ENCODE measurements around the gene CDC37L1. TPM values are rescaled to one million over a fixed set of nuclear protein-coding genes. Genes with fewer than 3 reads are reported as not detected.
"Not testable (repeated sequence)": the region's sequence is repeated elsewhere in the genome, so short reads cannot be mapped to it uniquely, and the experiment has no call there.

The CDC37L1 gene
- 10 to 100 TPM in 1 of 2 donors, 1 to 10 TPM in 1; 9.3 to 11.0 TPM for total RNA-seq

DNA sequence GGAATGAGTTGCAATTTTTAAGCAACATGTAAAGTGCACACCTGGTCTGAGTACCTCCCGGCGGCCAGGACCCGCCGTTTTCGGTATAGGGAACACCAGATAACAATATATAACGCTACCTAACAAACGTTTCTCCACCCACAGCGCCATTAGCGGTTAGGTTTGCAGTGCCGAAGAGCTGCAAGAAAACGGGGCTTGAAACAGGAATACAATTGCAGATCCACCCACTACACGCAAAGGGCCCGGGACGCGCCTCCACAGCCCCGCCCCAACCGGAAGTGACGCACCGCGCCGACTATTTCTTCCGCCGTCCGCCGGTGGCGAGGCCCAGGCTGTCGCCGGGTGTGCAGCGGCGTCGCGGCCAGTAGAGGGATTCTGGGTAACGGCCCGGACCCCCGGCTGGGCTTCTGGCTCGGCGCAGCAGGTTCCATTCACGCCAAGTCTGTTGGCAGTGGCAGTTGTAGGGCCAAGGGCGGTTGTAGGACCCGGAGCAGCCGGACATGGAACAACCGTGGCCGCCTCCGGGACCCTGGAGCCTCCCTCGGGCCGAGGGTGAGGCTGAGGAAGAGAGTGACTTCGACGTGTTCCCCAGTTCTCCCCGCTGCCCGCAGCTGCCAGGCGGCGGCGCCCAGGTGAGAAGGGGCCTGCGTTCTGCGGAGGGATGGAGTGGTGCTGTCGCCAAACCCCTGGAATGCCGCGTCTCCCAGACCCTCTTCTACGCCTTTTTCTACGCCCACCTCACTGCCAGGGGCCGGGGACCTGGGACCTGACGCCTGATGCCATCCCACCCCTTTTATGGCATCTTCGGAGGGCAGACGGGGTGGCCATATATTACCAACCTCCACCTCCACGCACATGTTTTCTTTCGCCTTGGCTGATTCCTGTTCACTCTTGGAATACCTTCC lies at the start of gene CDC37L1:
CDC37L1 (plus strand) TSS at position 302 of the 905 bp plus-strand sequence; CDS start at position 501, 199 bp downstream.
- peak; percentile 99 to 100 for DNase-seq
- Mint-ChIP-seq H3K27me3 (ENCODE audit: low read depth) (no peaks in the 10 kb centered on the region), H3K27ac (no peak within 1 kb of the TSS), H3K36me3 (ENCODE audit: insufficient read depth in 2 of 2) (peaks cover 0 to 2% of the 10 kb centered on the region in 2 donors), H3K9me3 (no peaks in the 10 kb centered on the region), H3K4me3 (no peak within 1 kb of the TSS), H3K4me1 (ENCODE audit: low read depth) (peaks cover 9% of the 10 kb centered on the region)
- peak; percentile 98 for ATAC-seq (replicated peaks in 1 of 2)

- Mint-ChIP-seq H3K4me1 (ENCODE audit: low read depth) (no peaks in the 10 kb centered on the region), H3K27me3 (ENCODE audit: low read depth) (no peaks in the 10 kb centered on the region), H3K36me3 (ENCODE audit: insufficient read depth in 2 of 2) (no peaks in the 10 kb centered on the region), H3K27ac (no peak overlapping the region), H3K9me3 (no peaks in the 10 kb centered on the region), H3K4me3 (no peak overlapping the region)
- ATAC-seq (replicated peaks in 1 of 2) (no peak), DNase-seq (no peak)
Measured at GRCh38 chr9:4630836-4631235, 48.5 kb upstream of the CDC37L1 start.

DNA sequence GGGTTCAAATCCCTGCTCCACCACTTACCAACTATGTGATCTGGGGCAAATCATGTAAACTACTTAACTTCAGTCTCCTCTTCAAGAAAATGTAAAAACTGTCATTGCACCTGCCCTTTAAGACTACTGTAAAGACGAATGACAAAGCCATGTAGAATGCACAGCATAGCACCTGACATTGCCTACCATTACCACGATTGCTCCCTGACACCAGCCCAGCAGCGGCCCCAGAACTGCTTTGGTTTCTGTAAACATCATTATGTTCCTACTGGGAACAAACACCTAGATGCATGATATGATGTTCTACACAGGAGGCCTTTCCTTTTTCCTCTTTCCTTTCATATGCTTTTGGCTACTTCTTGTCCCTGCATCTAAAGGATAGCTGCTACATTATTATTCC lies 40.4 kb upstream of the CDC37L1 start:
- no peaks in the 10 kb centered on the region for H3K4me1 Mint-ChIP-seq (ENCODE audit: low read depth)
- DNase-seq, result no peak
- no peaks in the 10 kb centered on the region for H3K36me3 Mint-ChIP-seq (ENCODE audit: insufficient read depth in 2 of 2)
- ATAC-seq (replicated peaks in 1 of 2), result no peak
- no peak overlapping the region for H3K4me3 Mint-ChIP-seq
- no peaks in the 10 kb centered on the region for H3K9me3 Mint-ChIP-seq
- H3K27ac Mint-ChIP-seq, result no peak overlapping the region
- no peaks in the 10 kb centered on the region for H3K27me3 Mint-ChIP-seq (ENCODE audit: low read depth)

DNA sequence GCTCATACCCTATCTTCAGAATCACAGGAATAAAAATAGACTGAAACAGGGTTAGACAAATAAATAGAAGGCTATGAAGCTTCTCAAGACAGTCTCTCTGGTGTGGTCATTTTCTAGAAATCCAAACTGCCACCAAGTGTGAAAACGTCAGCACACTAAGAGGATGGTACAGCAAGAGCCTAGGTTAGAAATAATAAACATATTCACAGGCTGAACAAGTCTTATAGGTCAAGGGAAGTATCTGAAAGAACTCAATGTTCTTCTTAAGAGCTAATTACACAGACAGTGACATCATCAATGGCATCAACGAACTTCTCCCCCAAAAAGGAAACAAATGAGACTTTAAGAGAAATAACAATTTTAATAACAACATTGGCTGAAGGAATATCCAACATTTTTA lies 39.9 kb upstream of the CDC37L1 start:
- Mint-ChIP-seq H3K9me3 (no peaks in the 10 kb centered on the region), H3K4me1 (ENCODE audit: low read depth) (no peaks in the 10 kb centered on the region), H3K4me3 (no peak overlapping the region), H3K27me3 (ENCODE audit: low read depth) (no peaks in the 10 kb centered on the region), H3K36me3 (ENCODE audit: insufficient read depth in 2 of 2) (no peaks in the 10 kb centered on the region), H3K27ac (no peak overlapping the region)
- no peak for DNase-seq
- no peak for ATAC-seq (replicated peaks in 1 of 2)

DNA sequence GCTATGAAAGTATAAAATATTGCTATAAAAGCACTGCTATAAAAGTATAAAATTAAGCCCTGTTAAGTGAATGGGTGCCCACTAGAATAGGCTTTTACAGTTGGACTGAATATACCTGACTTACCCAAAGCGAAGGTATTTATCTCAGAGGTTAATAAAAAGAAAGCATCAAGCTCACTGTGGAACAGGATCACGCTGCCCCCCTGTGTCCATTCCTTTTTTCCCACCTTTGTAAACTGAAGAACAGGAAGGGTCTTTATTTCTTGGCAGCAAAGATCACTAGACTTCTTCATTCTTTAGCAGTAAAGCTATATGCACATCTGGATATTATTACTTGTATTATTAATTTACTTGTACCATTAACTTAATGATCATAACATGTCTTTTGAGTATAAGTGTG lies 39.3 kb upstream of the CDC37L1 start:
- H3K27ac Mint-ChIP-seq, result no peak overlapping the region
- ATAC-seq (replicated peaks in 1 of 2) (no peak), DNase-seq (peak; percentile 41 to 45)
- no peaks in the 10 kb centered on the region for H3K27me3 Mint-ChIP-seq (ENCODE audit: low read depth)
- no peaks in the 10 kb centered on the region for H3K4me1 Mint-ChIP-seq (ENCODE audit: low read depth)
- H3K36me3 Mint-ChIP-seq (ENCODE audit: insufficient read depth in 2 of 2), result no peaks in the 10 kb centered on the region
- H3K4me3 Mint-ChIP-seq, result no peak overlapping the region
- no peaks in the 10 kb centered on the region for H3K9me3 Mint-ChIP-seq

DNA sequence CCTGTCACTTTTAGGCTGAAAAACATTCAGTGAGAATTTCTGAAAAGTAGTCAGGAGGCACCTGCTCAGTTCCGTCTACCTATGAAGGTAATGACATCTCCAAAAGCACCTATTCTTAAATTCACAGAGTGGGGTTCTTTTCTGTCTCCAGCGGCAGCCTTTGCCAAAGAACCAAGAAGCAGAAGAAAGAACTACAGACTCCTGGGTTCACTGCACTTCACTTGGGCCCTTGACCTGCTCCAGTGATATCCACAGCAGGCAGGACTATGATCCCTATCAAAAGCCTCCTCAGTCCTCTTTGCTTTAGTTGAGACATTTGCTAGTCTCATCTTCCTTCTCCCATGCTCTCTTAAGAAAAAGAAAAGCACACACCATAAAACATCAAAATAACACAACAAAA lies 37.0 kb upstream of the CDC37L1 start:
- ATAC-seq (replicated peaks in 1 of 2), result no peak
- H3K27ac Mint-ChIP-seq, result no peak overlapping the region

DNA sequence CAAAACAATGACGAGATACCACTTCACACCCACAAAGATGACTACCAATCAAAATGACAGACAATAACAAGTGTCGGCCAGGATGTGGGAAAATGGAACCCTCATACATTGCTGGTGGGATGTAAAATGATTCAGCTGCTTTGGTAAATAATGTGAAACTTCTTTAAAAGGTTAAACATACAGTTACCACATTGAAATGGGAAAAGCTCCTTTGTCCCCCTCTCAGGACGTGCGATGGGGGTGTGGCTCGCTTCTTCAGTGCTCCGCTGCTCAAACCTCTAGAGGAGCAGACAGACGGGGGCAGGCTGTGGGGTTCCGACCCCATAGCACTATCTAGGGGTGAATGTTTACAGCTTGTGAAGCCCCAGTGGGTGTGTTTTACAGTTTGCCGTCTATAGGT lies 25.3 kb upstream of the CDC37L1 start:
- Mint-ChIP-seq H3K27me3 (ENCODE audit: low read depth) (no peaks in the 10 kb centered on the region), H3K27ac (no peak overlapping the region), H3K4me3 (peak overlapping the region in 1 of 2 donors; percentile 22)

More for the DNA sequence above, 37.0 kb upstream of the CDC37L1 start:
- H3K27me3 Mint-ChIP-seq (ENCODE audit: low read depth), result no peaks in the 10 kb centered on the region
- no peak overlapping the region for H3K4me3 Mint-ChIP-seq
- no peak for DNase-seq
- no peaks in the 10 kb centered on the region for H3K4me1 Mint-ChIP-seq (ENCODE audit: low read depth)
- no peaks in the 10 kb centered on the region for H3K9me3 Mint-ChIP-seq
- no peaks in the 10 kb centered on the region for H3K36me3 Mint-ChIP-seq (ENCODE audit: insufficient read depth in 2 of 2)

DNA sequence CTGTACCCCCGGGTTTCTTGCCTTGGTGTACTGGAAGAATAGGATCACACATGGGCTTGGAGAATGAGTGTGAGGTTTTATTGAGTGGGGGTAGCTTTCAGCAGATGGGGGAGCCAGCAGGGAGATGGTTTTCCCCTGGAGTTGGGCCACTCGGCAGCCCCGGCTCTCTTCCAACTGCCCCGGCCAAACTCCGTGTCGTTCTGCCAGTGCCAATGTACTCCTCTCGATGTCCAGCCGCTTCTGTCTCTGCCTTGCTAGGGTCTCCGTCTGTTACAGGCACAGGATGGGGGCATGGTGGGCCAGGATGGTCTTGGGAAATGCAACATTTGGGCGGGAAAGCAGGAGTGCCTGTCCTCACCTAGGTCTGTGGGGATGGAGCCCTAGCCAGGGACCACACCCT lies 24.8 kb upstream of the CDC37L1 start:
- H3K27me3 Mint-ChIP-seq (ENCODE audit: low read depth), result no peaks in the 10 kb centered on the region
- DNase-seq (no peak), ATAC-seq (replicated peaks in 1 of 2) (no peak)
- no peaks in the 10 kb centered on the region for H3K4me1 Mint-ChIP-seq (ENCODE audit: low read depth)
- H3K36me3 Mint-ChIP-seq (ENCODE audit: insufficient read depth in 2 of 2), result no peaks in the 10 kb centered on the region
- H3K9me3 Mint-ChIP-seq, result no peaks in the 10 kb centered on the region
- no peak overlapping the region for H3K4me3 Mint-ChIP-seq
- no peak overlapping the region for H3K27ac Mint-ChIP-seq

More for the DNA sequence above, 25.3 kb upstream of the CDC37L1 start:
- H3K4me1 Mint-ChIP-seq (ENCODE audit: low read depth), result no peaks in the 10 kb centered on the region
- ATAC-seq (replicated peaks in 1 of 2) (peak in 1 of 2 donors; percentile 69), DNase-seq (no peak)
- no peaks in the 10 kb centered on the region for H3K36me3 Mint-ChIP-seq (ENCODE audit: insufficient read depth in 2 of 2)
- H3K9me3 Mint-ChIP-seq, result no peaks in the 10 kb centered on the region

DNA sequence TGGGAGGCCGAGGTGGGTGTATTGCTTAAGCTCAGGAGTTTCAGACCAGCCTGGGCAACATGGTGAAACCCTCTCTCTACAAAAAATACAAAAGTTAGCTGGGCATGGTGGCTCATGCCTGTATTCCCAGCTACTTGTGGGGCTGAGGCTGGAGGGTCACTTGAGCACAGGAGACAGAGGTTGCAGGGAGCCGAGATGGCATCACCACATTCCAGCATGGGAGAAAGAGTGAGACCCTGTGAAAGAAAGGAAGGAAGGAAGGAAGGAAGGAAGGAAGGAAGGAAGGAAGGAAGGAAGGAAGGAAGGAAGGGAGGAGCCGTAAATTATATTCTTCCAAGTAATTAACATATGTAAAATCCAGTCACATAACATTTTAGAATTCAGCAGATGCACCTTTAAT lies 23.2 kb upstream of the CDC37L1 start:
- not testable (repeated sequence) for DNase-seq; H3K4me3 Mint-ChIP-seq; H3K4me1 Mint-ChIP-seq (ENCODE audit: low read depth); H3K9me3 Mint-ChIP-seq; H3K36me3 Mint-ChIP-seq (ENCODE audit: insufficient read depth in 2 of 2); ATAC-seq (replicated peaks in 1 of 2); H3K27me3 Mint-ChIP-seq (ENCODE audit: low read depth); H3K27ac Mint-ChIP-seq

- no peak for DNase-seq
- Mint-ChIP-seq H3K27me3 (ENCODE audit: low read depth) (no peaks in the 10 kb centered on the region), H3K27ac (no peak overlapping the region), H3K36me3 (ENCODE audit: insufficient read depth in 2 of 2) (peaks cover 0 to 2% of the 10 kb centered on the region in 2 donors), H3K9me3 (no peaks in the 10 kb centered on the region), H3K4me1 (ENCODE audit: low read depth) (peaks cover 8% of the 10 kb centered on the region), H3K4me3 (no peak overlapping the region)
- no peak for ATAC-seq (replicated peaks in 1 of 2)
Measured at GRCh38 chr9:4656621-4657020, 22.7 kb upstream of the CDC37L1 start.

GRCh38 chr9:4657426-4658159 lies 21.8 kb upstream of the CDC37L1 start:
- DNase-seq (no peak), ATAC-seq (replicated peaks in 1 of 2) (no peak)
- Mint-ChIP-seq H3K4me3 (no peak overlapping the region), H3K4me1 (ENCODE audit: low read depth) (peaks cover 15% of the 10 kb centered on the region), H3K9me3 (no peaks in the 10 kb centered on the region), H3K27me3 (ENCODE audit: low read depth) (no peaks in the 10 kb centered on the region), H3K36me3 (ENCODE audit: insufficient read depth in 2 of 2) (peaks cover 0 to 2% of the 10 kb centered on the region in 2 donors), H3K27ac (no peak overlapping the region)

GRCh38 chr9:4660665-4661064 lies 18.7 kb upstream of the CDC37L1 start:
- not testable (repeated sequence) for DNase-seq; H3K27me3 Mint-ChIP-seq (ENCODE audit: low read depth); ATAC-seq (replicated peaks in 1 of 2); H3K9me3 Mint-ChIP-seq; H3K27ac Mint-ChIP-seq; H3K36me3 Mint-ChIP-seq (ENCODE audit: insufficient read depth in 2 of 2); H3K4me3 Mint-ChIP-seq
- H3K4me1 Mint-ChIP-seq (ENCODE audit: low read depth), result peaks cover 46% of the 10 kb centered on the region

- ATAC-seq (replicated peaks in 1 of 2), result no peak
- H3K4me3 Mint-ChIP-seq, result peak overlapping the region; percentile 87 to 90
Measured at GRCh38 chr9:4661165-4661564, 18.2 kb upstream of the CDC37L1 start.

More at GRCh38 chr9:4661165-4661564, 18.2 kb upstream of the CDC37L1 start:
- H3K27me3 Mint-ChIP-seq (ENCODE audit: low read depth), result no peaks in the 10 kb centered on the region
- peaks cover 0 to 2% of the 10 kb centered on the region in 2 donors for H3K36me3 Mint-ChIP-seq (ENCODE audit: insufficient read depth in 2 of 2)
- peak overlapping the region; percentile 21 for H3K27ac Mint-ChIP-seq
- H3K4me1 Mint-ChIP-seq (ENCODE audit: low read depth), result peaks cover 51% of the 10 kb centered on the region
- H3K9me3 Mint-ChIP-seq, result no peaks in the 10 kb centered on the region
- DNase-seq, result no peak

All from activated T-cell treated with anti-CD3 and anti-CD28 coated beads, Interleukin-2, amount 50 U/mL, for 72 hours (primary cell).